Activated naive CD4-positive, alpha-beta T cell treated with anti-CD3 and anti-CD28 coated beads, Interleukin-2, amount 50 U/mL, for 72 hours (primary cell): ENCODE data around the gene CPNE7. TPM values are rescaled to one million over a fixed set of nuclear protein-coding genes. Genes with fewer than 3 reads are reported as not detected.
"Not testable (repeated sequence)": the region's sequence is repeated elsewhere in the genome, so short reads cannot be mapped to it uniquely, and the experiment has no call there.

Experiments
- ATAC-seq, 2 donors: fragments of 150-1000 bp; cut with Tn5 transposase; 2 replicates each; pipeline ENCODE4 v1.10.0; 2021; ENCODE audit warnings: mild to moderate bottlenecking in 2 of 2, moderate library complexity in 2 of 2
- DNase-seq, 2 donors: peaks; one replicate each; pipeline ENCODE4 v3.0.0; 2021 to 2022; ENCODE audit warnings: low spot score in 2 of 2
- H3K27ac Mint-ChIP-seq, 2 donors: one replicate each; pipeline ENCODE4 v1.8.0; 2022; ENCODE audit warnings: mild to moderate bottlenecking in 2 of 2, mixed read lengths in 2 of 2
- H3K36me3 Mint-ChIP-seq, 2 donors: one replicate each; pipeline ENCODE4 v1.8.0; 2022; ENCODE audit warnings: mixed read lengths in 2 of 2
- H3K9me3 Mint-ChIP-seq, 2 donors: one replicate each; pipeline ENCODE4 v1.8.0; 2022; ENCODE audit warnings: mixed read lengths in 2 of 2
- total RNA-seq, 2 donors: library from RNA; stranded (reverse); gene quantifications; one replicate each; pipeline ENCODE4 v1.2.3, GENCODE V29; 2022

Gene CPNE7
- total RNA-seq, 2 donors from 2014 or later: 2.8 to 28.2 TPM

DNA sequence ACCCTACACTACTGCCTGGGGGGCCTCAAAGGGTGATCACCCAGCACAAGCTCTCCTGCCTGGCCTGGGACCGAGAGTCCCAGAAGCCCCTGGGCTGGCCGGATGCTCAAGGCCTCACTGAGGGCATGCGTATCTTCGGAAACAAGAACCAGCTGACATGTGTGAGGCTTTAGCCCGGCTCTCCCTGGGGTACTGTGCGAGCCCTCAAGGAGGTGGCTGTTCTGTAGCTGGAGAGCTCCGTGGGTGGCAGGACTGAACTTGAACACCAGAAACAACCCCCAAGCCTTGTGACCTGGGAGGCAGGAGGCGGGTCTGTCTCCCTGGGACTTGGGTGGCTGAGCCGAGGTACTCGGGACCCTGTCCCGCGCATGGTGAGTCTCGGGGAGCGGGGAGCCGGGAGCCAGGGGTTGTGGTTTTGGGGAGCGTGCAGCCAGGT is 44.9 kb downstream of the CPNE7 start:
- Mint-ChIP-seq H3K36me3 (no peaks in the 10 kb centered on the region), H3K27ac (no peak overlapping the region), H3K9me3 (peaks cover 0 to 5% of the 10 kb centered on the region in 2 donors)
- DNase-seq (no peak), ATAC-seq (no peak)

DNA sequence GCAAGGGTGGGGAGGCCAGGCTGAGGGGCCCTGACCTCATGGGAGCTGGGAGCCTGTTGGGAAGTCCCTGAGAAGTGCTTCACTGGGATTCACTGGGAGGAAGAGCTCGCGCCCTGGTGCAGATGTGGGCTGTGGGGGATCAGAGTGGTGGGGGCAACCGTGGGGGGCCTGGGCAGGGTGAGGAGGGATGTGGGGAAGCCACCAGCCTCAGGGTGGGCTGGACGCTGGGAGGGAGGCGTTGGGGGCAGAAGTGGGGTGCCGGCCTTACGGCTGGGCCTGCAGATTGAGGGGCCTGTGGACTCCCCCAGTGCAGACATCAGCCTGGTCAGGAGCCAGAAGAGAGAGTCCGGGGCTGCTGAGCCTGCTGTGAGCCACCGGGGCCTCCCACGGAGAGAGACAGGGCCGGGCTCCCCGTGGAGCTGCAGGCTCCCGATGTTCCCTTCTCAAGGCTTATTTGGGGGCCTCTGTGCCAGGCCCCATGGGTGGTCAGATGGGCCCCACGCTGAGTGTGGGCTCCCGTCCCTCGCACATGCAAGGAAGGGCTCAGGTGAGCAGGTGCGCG is 45.7 kb downstream of the CPNE7 start:
- Mint-ChIP-seq H3K9me3 (peaks cover 0 to 5% of the 10 kb centered on the region in 2 donors), H3K36me3 (no peaks in the 10 kb centered on the region), H3K27ac (no peak overlapping the region)
- ATAC-seq (no peak), DNase-seq (no peak)

DNA sequence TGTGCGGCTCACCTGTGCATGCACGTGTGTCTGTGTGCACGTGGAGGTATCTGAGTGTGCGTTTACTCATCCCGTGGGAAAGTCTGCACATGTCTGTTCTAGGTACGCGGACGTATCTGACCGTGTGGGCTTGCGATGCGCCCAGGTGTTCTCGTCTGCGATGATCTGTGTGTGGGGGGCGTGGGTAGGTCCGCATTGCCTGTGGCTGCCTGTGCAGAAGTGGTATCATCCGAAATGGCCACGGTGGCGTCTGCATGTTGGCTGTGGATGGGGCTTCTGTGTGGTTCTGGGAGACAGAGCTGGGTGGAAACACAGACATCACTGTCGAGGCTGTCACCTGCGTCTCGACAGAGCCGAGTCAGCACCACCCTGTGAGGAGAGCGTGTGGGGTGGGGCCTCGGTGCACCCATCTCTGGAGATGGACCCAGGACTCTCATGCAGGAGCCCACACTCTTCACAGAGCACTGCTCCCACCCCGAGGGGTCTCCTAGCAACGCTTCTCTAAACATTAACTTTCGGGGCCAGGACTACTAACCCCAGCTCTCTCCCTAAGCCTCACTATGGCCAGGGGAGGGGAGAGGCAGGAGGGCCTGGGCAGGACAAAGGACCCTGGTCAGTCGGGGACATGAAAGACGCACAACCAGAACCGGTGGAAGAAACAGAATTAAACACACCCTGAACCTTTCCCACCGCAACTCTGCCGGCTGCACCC is 46.3 kb downstream of the CPNE7 start:
- H3K9me3 Mint-ChIP-seq: no peaks in the 10 kb centered on the region
- H3K27ac Mint-ChIP-seq: no peak overlapping the region
- DNase-seq: no peak
- no peak for ATAC-seq
- H3K36me3 Mint-ChIP-seq: no peaks in the 10 kb centered on the region

DNA sequence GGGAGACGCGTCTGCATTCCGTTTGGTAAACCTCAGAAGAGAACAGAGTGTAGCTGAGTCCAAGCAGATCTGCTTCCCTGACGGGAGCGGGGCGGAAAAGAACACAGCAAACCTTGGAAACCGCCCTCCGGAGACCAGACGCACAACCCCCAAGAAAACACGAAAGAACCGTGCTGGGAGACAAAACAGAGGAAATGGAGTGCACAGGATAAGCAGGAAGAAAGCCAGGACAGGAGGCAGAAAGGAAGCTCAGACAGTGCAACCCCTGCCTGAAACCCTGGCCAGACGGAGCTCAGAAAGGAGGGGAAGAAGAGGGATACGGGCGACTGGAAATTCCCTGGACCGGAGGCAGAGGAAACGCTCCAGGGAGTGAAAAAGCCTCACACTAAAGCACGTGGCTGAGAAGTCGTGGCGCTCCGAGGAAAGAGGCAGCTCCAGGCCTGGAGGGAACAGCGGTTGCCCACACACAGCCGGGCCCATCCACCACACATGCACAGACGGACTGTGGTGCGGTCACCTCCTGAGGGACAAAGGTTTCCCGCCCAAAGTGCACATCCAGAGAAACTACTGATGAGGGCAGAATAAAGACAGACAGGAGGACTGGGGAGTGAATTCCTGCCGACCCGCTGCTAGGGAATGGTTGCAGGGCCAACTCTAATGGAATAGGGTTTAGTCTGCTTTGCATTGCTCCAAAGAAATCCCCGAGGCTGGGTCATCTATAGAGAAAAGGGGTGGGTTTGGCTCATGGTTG is 48.1 kb downstream of the CPNE7 start:
- H3K9me3 Mint-ChIP-seq: no peaks in the 10 kb centered on the region
- no peak overlapping the region for H3K27ac Mint-ChIP-seq
- H3K36me3 Mint-ChIP-seq: no peaks in the 10 kb centered on the region
- ATAC-seq (no peak), DNase-seq (no peak)

DNA sequence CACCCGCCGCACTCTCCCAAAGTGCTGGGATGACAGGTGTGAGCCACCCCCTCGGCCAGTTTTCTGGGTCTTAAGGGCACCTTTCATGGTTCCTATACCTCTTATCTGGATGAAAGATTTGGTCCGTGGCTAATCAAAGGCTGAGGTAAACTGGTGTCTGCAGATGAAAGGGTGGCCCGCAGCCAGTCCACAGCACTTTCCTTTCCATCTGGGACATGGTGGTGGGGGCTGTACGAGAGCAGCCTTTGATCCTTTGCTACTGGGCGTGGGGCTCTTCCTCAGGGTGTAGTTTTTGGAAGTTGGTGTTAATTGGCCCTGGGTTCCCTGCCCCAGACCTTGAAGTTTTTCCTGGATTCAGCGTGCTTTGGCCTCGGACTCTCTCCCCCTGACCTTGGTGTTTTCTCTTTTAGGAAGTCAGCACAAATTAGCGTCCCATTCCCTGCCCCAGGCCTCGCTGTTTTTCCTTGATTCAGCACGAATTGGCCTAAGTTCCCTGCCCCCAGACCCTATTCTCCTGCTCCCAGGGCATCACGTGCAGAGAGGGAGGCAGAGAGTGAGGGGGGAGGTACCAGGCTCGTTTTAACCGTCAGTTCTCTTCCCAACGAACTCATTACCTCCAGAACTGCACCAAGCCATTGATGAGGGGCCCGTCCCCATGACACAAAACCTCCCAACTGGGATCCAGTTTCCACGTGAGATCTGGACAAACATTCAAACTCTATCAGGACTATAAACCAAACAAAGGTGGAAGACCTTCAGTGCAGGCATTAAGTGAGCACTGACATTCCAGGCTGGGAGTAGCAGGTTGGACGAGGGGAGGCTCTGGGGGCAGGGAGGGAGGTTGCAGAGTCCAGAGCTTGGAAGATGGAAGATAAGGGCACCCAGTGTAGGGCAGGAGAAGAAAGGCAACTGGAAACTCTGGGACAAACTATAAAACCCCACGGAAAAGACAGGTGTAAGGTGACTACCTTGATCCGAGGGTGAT is 49.5 kb downstream of the CPNE7 start:
- ATAC-seq: no peak
- no peak for DNase-seq
- no peaks in the 10 kb centered on the region for H3K9me3 Mint-ChIP-seq

DNA sequence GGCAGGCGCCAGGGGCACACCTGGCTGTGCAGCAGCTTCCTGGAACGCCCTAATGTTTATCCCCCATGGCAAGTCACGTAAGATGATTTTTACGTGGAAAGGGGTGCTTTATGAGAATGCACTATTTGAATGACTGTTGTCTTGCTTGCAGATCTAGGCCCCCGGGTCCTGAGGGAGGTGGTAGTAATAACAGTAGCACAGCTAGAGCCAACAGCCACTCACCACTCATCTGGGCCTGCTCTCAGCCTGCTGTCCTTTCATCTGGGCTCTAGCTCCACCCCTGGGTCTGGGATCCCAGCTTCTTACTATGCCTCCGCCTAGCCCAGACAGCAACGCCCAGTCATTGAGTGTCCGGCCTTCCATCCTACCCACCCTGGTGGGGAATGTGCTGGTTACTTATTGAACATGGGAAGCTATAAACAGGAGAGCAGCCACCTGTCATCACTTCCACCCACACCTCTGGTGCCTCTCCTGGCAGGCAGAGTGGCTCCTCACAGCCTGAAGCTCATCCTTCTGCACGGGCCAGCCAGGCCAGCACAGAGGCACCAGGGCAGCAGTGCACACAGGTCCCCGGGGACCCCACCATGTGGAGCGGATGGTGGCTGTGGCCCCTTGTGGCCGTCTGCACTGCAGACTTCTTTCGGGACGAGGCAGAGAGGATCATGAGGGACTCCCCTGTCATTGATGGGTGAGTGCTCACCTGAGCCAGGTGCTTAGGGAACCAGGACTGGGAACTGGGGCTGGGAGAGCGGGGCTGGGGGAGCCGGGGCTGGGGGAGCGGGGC is 54.5 kb downstream of the CPNE7 start:
- Mint-ChIP-seq H3K9me3 (no peaks in the 10 kb centered on the region), H3K27ac (no peak overlapping the region), H3K36me3 (no peaks in the 10 kb centered on the region)
- ATAC-seq (no peak), DNase-seq (no peak)

More for the DNA sequence above, 49.5 kb downstream of the CPNE7 start:
- Mint-ChIP-seq H3K36me3 (no peaks in the 10 kb centered on the region), H3K27ac (no peak overlapping the region)

DNA sequence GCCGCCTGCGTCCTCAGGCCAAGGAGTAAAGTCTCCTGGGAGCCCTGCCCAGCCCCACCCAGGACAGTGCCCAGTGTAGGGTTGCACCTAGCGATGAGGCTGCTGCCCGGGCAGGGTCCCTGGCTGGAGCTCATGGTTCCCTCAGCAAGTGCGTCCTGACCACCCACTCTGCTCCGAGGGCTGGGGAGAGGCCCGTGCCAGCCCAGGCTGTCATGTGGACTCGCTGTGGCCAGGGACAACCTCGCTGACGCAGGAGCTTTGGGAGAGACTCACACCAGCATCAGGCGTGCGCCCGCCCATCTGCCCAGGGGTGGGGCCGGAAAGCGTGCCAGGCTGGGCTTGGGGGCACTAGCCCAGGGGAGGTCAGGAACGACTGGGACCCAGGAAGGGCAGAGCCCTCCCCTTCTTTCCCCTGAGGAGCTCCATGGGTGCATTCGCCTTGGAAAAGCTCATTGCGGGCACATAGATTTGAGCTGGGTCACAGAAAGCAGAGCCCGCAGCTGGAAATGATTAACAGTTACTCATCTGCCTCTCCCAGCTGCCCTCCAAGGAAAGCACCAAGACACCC is 57.6 kb downstream of the CPNE7 start:
- Mint-ChIP-seq H3K36me3 (no peaks in the 10 kb centered on the region), H3K27ac (no peak overlapping the region), H3K9me3 (no peaks in the 10 kb centered on the region)
- no peak for DNase-seq
- ATAC-seq: no peak

DNA sequence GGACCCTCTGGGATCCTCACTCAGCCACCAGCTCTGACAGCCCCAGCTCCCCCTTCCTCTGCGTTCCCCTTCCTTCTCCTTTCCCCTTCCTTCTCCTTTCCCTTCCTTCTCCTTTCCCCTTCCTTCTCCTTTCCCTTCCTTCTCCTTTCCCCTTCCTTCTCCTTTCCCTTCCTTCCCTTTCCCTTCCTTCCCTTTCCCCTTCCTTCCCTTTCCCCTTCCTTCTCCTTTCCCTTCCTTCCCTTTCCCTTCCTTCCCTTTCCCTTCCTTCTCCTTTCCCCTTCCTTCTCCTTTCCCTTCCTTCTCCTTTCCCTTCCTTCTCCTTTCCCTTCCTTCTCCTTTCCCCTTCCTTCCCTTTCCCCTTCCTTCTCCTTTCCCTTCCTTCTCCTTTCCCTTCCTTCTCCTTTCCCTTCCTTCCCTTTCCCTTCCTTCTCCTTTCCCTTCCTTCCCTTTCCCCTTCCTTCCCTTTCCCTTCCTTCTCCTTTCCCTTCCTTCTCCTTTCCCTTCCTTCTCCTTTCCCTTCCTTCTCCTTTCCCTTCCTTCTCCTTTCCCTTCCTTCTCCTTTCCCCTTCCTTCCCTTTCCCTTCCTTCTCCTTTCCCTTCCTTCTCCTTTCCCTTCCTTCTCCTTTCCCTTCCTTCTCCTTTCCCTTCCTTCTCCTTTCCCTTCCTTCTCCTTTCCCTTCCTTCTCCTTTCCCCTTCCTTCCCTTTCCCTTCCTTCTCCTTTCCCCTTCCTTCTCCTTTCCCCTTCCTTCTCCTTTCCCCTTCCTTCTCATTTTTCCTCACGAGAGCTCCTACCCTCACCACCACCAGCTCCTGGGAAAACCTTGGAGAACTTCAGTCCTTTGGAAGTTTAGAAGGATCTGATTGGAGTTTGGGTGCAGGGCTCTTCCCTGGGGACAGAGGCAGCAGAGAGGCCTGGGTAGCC is 59.2 kb downstream of the CPNE7 start:
- not testable (repeated sequence) for DNase-seq, H3K9me3 Mint-ChIP-seq, ATAC-seq, H3K36me3 Mint-ChIP-seq
- H3K27ac Mint-ChIP-seq: peak overlapping the region in 1 of 2 donors; percentile 55

DNA sequence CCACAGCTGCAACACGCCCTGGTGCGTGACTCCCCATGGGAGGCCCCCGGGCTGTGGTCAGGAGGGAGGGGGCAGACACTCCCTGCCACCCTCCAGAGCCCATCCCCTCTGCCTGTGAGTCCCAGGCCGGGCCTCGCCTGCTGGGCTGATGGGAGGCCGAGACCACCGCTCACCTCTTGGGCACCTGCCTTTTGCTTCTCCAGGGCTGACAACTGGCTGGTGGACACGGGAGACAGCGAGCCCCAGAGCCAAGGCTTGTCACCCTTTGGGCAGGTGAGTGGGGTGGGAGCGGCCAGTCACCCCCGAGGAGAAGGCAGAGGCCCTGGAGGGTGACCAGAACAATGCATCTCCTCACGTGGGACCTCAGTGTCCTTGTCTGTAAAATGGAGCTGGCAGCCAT is 61.1 kb downstream of the CPNE7 start:
- Mint-ChIP-seq H3K9me3 (no peaks in the 10 kb centered on the region), H3K36me3 (no peaks in the 10 kb centered on the region), H3K27ac (no peak overlapping the region)
- ATAC-seq (no peak), DNase-seq (no peak)

DNA sequence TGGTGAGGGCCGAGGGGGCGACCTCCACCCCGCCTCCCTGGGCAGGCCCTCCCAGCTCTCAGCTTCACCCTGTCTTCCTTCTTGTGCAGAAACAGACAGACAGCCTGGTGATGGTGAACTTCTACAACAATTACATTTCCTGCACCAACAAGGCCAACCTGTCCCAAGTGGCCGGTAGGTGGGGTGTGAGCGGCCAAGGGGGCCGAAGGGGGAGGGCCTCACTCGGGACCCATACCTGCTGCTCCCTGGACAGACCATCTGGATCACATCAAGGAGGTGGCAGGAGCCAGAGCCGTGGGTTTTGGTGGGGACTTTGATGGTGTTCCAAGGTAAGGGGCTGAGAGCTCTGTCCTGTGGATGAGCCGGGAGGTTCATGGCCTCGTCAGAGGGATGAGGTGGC is 61.8 kb downstream of the CPNE7 start:
- DNase-seq (no peak), ATAC-seq (no peak)
- H3K9me3 Mint-ChIP-seq: no peaks in the 10 kb centered on the region
- H3K27ac Mint-ChIP-seq: no peak overlapping the region
- no peaks in the 10 kb centered on the region for H3K36me3 Mint-ChIP-seq

DNA sequence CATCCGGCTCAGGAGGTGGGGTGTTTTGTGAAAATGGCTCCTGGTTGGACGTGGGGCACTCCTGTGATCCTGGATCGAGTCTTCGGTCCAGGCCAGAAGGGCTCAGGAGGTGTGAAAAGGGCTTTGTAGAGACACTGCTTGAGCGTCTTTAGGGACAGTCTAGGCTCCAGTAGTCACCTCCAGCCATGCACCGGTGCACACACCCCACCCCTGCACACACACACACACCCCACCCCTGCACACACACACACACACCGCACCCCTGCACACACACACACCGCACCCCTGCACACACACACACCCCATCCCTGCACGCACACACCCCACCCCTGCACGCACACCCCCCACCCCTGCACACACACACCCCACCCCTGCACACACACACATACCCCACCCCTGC is 62.9 kb downstream of the CPNE7 start:
- no peaks in the 10 kb centered on the region for H3K36me3 Mint-ChIP-seq
- H3K9me3 Mint-ChIP-seq: no peaks in the 10 kb centered on the region
- DNase-seq: no peak
- no peak overlapping the region for H3K27ac Mint-ChIP-seq
- ATAC-seq: no peak

DNA sequence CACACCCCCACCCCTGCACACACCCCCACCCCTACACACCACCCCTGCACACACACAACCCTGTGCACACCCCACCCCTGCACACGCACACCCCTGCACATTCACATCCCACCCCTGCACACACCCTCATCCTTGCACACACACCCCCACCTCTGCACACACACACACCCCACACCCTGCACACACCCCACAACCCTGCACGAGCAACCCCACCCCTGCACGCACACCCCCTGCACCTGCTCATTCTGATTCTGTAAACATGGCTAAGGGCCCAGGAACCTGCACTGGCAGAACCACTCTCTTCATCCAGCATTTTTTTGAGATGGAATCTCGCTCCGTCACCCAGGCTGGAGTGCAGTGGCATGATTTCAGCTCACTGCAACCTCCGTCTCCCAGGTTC is 63.8 kb downstream of the CPNE7 start:
- DNase-seq: no peak
- ATAC-seq: no peak
- Mint-ChIP-seq H3K36me3 (no peaks in the 10 kb centered on the region), H3K9me3 (no peaks in the 10 kb centered on the region), H3K27ac (no peak overlapping the region)

DNA sequence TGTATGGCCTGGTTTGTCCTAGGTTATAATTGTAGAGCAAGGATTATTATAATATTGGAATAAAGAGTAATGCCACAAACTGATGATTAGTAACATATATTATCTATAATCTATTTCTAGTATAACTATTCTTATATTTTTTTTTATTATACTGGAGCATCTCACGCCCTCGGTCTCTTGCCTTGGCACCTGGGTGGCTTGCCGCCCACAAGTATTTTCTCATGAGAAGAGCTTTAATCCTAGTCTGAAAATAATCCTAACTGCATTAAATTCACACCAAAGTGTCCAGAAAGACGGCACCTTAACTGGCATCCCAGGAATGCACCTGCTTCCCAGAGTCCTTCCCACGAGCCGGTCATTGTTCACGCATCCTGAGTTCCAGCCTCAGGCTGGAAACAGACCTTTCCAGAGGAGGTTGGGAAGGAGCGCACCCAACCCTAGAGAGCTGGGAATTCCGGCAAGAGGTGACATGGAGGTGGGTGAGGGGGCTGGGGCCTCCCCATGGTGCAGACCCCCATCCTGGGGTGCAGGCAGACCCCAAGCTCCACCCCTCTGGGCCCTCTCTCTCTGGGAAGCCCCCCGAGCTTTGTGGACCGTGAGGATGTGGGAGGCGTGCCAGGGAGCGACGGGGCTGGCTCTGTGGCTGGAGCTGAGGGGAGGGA is 66.0 kb downstream of the CPNE7 start:
- no peak for ATAC-seq
- Mint-ChIP-seq H3K27ac (no peak overlapping the region), H3K9me3 (no peaks in the 10 kb centered on the region), H3K36me3 (peaks cover 0 to 5% of the 10 kb centered on the region in 2 donors)
- DNase-seq: no peak

DNA sequence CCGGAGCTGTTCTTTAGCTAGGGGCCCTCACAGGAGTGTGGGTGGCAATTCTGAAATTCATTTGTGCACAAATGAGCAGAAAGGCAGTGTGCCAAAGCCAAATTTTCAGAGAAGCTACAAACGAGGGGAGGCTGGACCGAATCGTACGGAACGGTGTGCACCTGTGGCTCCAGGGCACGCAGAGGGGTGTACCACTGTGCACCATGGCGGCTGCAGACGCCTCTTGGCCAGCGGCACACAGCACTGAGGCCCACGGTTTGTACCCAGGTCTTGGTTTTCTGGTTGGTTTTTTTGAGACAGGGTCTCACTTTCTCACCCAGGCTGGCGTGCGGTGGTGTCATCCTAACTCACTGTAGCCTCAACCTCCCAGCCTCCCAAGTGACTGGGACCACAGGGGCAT is 67.0 kb downstream of the CPNE7 start:
- Mint-ChIP-seq H3K36me3 (peaks cover 0 to 5% of the 10 kb centered on the region in 2 donors), H3K9me3 (no peaks in the 10 kb centered on the region), H3K27ac (no peak overlapping the region)
- DNase-seq (no peak), ATAC-seq (no peak)
